Left colon (tissue), 2 donors: ENCODE results near the gene ZNF74. TPM values are rescaled to one million over a fixed set of nuclear protein-coding genes. Genes with fewer than 3 reads are reported as not detected.
A peak's percentile ranks its signal among the peaks of the same experiment; 100 is the strongest.
"Not testable (repeated sequence)": the region's sequence is repeated elsewhere in the genome, so short reads cannot be mapped to it uniquely, and the experiment has no call there.

Experiments
- ATAC-seq: fragments of 200-7000 bp; cut with Tn5 transposase; one replicate; pipeline ENCODE4 v1.9.1; 2020; ENCODE audit warnings: mild to moderate bottlenecking, moderate library complexity
- DNase-seq, 2 donors: peaks; one replicate each; pipeline ENCODE4 v3.0.0-alpha.2; 2020
- intact Hi-C, 2 donors: fragments of 100-400 bp; cut with DNase I in 1 of 2; cut with micrococcal nuclease in 1 of 2; formaldehyde crosslinking; loops; one replicate each; pipeline versions ENCODE4 v1.11.2 to v1.14.0; 2022; cut with DNase I, micrococcal nuclease
- total RNA-seq, 2 donors: library from RNA; stranded (reverse); fragmentation: NEBNext Ultra II Directional; extraction: Animal tissue kit (Norgen Biotek cat#: 25700); gene quantifications; one replicate each; pipeline ENCODE4 v1.2.1, GENCODE V29; 2021
- donor health status: DM: no; HTN: no; CAD: no.
- donor health status: DM: yes; HTN: yes; CAD: no.

Gene ZNF74
- total RNA-seq, 2 donors from 2014 or later, result 5.5 to 7.2 TPM

GRCh38 chr22:20436768-20437612 is 43.0 kb downstream of the ZNF74 start:
- intact Hi-C loops, result no loop called here
- DNase-seq (no peak), ATAC-seq (peak; percentile 8)

GRCh38 chr22:20437613-20438426 is 43.9 kb downstream of the ZNF74 start, which contains the start of gene SCARF2:
TSS of gene SCARF2 (minus strand) at chr22:20437825. CDS start at chr22:20437754, 71 bp downstream.
- intact Hi-C loops, result no loop called here
- ATAC-seq, result peak; percentile 24
- DNase-seq, result peak in 1 of 2 donors; percentile 36

- ATAC-seq (no peak), DNase-seq (no peak)
- intact Hi-C loops, result no loop called here
These were observed 44.4 kb downstream of the ZNF74 start for GRCh38 chr22:20438427-20438677.

- DNase-seq (no peak), ATAC-seq (peak; percentile 25)
- intact Hi-C loops, result no loop called here
These were observed 44.9 kb downstream of the ZNF74 start for GRCh38 chr22:20438678-20439492.

- ATAC-seq (no peak), DNase-seq (no peak)
- intact Hi-C loops, result no loop called here
These were observed 45.6 kb downstream of the ZNF74 start for GRCh38 chr22:20439556-20439927.

- no peak for ATAC-seq
- intact Hi-C loops, result no loop called here
- no peak for DNase-seq
These were observed 46.1 kb downstream of the ZNF74 start for GRCh38 chr22:20439928-20440575.

GRCh38 chr22:20440637-20441591 is 47.0 kb downstream of the ZNF74 start:
- ATAC-seq (no peak), DNase-seq (no peak)
- intact Hi-C loops, result no loop called here

- DNase-seq (peak in 1 of 2 donors; percentile 14), ATAC-seq (no peak)
These were observed 47.9 kb downstream of the ZNF74 start for GRCh38 chr22:20441631-20442484.

GRCh38 chr22:20442485-20443284 is 48.7 kb downstream of the ZNF74 start:
- intact Hi-C loops, result no loop called here
- no peak for DNase-seq
- no peak for ATAC-seq

More at GRCh38 chr22:20441631-20442484, 47.9 kb downstream of the ZNF74 start:
- intact Hi-C loops, result no loop called here

GRCh38 chr22:20444325-20444724 is 50.4 kb downstream of the ZNF74 start:
- DNase-seq, result no peak
- intact Hi-C loops, result no loop called here
- ATAC-seq, result no peak

- no peak for DNase-seq
- intact Hi-C loops, result no loop called here
- ATAC-seq, result no peak
These were observed 52.5 kb downstream of the ZNF74 start for GRCh38 chr22:20446383-20446970.

- ATAC-seq (no peak), DNase-seq (no peak)
- intact Hi-C loops, result no loop called here
These were observed 54.7 kb downstream of the ZNF74 start for GRCh38 chr22:20448630-20449029.

- intact Hi-C loops, result no loop called here
- DNase-seq (no peak), ATAC-seq (peak; percentile 86)
These were observed 56.0 kb downstream of the ZNF74 start for GRCh38 chr22:20449819-20450550.

GRCh38 chr22:20450551-20450906 is 56.6 kb downstream of the ZNF74 start:
- intact Hi-C loops, result no loop called here
- no peak for ATAC-seq
- DNase-seq, result no peak

- ATAC-seq, intact Hi-C loops, DNase-seq: not testable (repeated sequence)
These were observed 57.3 kb downstream of the ZNF74 start for GRCh38 chr22:20451129-20451778.
